Activated CD8-positive, alpha-beta memory T cell treated with anti-CD3 and anti-CD28 coated beads, Interleukin-2, amount 50 U/mL, for 1 hour (primary cell): ENCODE data around the gene UEVLD.
"Not testable (repeated sequence)": the region's sequence is repeated elsewhere in the genome, so short reads cannot be mapped to it uniquely, and the experiment has no call there.

Experiments used
- DNase-seq: peaks from one replicate; pipeline ENCODE4 v3.0.0-alpha.2; 2020; ENCODE audit errors: extremely low read depth

The UEVLD gene

GRCh38 chr11:18588297-18589252 lies at the start of gene UEVLD:
Gene UEVLD (minus strand): TSS chr11:18588734. CDS start chr11:18588654, 80 bp downstream.
- DNase-seq: no peak

- peak; percentile 97 for DNase-seq
Measured at GRCh38 chr11:18634140-18635032, 45.9 kb upstream of the UEVLD start, which contains the start of gene SPTY2D1. Gene SPTY2D1 (minus strand): TSS chr11:18634342. CDS start chr11:18634257, 85 bp downstream.

GRCh38 chr11:18633256-18634139 lies 45.0 kb upstream of the UEVLD start:
- DNase-seq: no peak

GRCh38 chr11:18632841-18633240 lies 44.3 kb upstream of the UEVLD start:
- DNase-seq: no peak

- no peak for DNase-seq
Measured at GRCh38 chr11:18624161-18624560, 35.6 kb upstream of the UEVLD start.

- DNase-seq: no peak
Measured at GRCh38 chr11:18623707-18624106, 35.2 kb upstream of the UEVLD start.

- no peak for DNase-seq
Measured at GRCh38 chr11:18618342-18619025, 29.9 kb upstream of the UEVLD start.

GRCh38 chr11:18617688-18618341 lies 29.3 kb upstream of the UEVLD start:
- DNase-seq: no peak

- no peak for DNase-seq
Measured at GRCh38 chr11:18615628-18616392, 27.3 kb upstream of the UEVLD start.

- DNase-seq: no peak
Measured at GRCh38 chr11:18614667-18615066, 26.1 kb upstream of the UEVLD start.

- DNase-seq: no peak
Measured at GRCh38 chr11:18612394-18612793, 23.9 kb upstream of the UEVLD start.

GRCh38 chr11:18611196-18611595 lies 22.7 kb upstream of the UEVLD start:
- DNase-seq: no peak

- DNase-seq: no peak
Measured at GRCh38 chr11:18608376-18608775, 19.8 kb upstream of the UEVLD start.

GRCh38 chr11:18600915-18601569 lies 12.5 kb upstream of the UEVLD start:
- DNase-seq: no peak

- DNase-seq: no peak
Measured at GRCh38 chr11:18599739-18600230, 11.3 kb upstream of the UEVLD start, which contains the start of gene MISFA. Gene MISFA (plus strand): TSS chr11:18599789. CDS start chr11:18599929, 140 bp downstream.

GRCh38 chr11:18594999-18595749 lies 6.6 kb upstream of the UEVLD start:
- no peak for DNase-seq

- not testable (repeated sequence) for DNase-seq
Measured at GRCh38 chr11:18594088-18594487, 5.6 kb upstream of the UEVLD start.

- DNase-seq: no peak
Measured at GRCh38 chr11:18590571-18590970, 2.0 kb upstream of the UEVLD start.
